Measurements from ENCODE around the gene SLC44A5.
"Not testable (repeated sequence)": the region's sequence is repeated elsewhere in the genome, so short reads cannot be mapped to it uniquely, and the experiment has no call there.

Gene SLC44A5

GRCh38 chr1:75611014-75611413 is at the start of gene SLC44A5:
Gene SLC44A5, minus strand, starts transcription at chr1:75611114. Its CDS starts 69,667 bp downstream, at chr1:75541447.
- no peak for DNase-seq

DNA sequence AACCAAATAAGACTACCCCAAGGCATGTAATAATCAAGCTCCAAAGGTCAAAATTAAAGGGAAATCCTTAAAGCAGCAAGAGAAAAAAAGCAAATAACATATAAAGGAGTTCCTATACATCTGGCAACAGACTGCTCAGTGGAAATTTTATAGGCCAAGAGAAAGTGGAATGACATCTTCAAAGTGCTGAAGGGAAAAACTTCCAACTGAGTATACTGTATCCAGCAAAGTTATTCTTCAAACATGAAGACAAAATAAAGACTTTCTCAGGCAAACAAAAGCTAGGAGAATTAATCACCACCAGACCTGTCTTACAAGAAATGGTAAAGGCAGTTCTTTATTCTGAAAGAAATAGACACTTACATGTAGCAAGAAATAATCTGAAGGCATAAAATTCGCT is 45.0 kb upstream of the SLC44A5 start:
- no peak for DNase-seq

- not testable (repeated sequence) for DNase-seq
Measured at GRCh38 chr1:75647183-75647582, 36.3 kb upstream of the SLC44A5 start.

DNA sequence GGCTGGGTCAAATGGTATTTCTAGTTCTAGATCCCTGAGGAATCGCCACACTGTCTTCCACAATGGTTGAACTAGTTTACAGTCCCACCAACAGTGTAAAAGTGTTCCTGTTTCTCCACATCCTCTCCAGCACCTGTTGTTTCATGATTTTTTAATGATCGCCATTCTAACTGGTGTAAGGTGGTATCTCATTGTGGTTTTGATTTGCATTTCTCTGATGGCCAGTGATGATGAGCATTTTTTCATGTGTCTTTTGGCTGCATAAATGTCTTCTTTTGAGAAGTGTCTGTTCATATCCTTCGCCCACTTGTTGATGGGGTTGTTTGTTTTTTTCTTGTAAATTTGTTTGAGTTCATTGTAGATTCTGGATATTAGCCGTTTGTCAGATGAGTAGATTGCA is 34.2 kb upstream of the SLC44A5 start:
- DNase-seq, result not testable (repeated sequence)

DNA sequence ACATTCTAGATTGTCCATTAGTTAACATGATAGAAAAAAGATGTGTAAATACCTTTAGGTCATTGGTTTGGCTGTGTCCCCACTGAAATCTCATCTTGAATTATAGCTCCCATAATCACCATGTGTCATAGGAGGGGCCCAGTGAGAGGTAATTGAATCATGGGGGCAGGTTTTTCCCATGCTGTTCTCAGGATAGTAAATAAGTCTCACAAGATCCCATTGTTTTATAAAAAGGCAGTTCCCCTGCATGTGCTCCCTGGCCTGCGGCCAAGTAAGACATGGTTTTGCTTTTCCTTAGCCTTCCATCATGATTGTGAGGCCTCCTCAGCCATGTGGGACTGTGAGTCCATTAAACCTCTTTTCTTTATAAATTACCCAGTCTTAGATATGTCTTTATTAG is 32.5 kb upstream of the SLC44A5 start:
- no peak for DNase-seq

DNA sequence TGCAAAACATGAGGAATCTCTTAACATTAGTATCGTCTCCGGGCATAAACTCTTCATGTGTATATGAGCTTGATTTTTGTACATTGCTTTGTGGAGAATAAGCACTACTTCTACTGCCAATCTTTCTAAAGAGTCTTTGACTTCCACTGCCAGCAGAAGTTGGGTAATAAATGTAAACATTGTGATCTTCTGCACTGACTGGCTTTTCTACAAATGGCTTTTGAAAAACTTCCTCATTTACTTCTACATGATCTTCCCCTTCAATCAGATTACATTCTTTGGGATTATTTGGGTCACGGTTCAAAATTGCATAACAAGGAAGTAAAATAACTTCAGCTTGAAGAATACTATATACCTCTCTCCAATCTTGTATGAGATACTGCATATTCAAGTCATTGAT is 30.4 kb upstream of the SLC44A5 start:
- no peak for DNase-seq

DNA sequence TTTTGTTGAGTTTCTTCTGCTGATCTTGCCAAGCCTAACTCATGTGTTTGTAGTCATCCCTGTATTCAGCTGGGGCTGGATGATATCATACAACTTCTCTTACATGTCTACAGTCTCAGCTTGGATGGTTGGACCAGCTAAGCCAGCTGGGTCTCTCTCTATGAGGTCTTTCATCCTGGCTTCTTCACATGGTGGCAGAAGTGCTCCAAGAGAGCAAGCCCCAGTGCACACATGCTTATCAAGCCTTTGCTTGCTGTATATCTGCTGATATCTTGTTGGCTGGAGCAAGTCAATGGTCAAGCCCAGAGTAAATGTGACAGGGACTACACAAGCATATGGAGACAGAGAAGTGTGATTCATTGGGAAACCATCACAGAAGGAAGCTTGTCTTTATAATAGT is 29.2 kb upstream of the SLC44A5 start:
- no peak for DNase-seq

DNA sequence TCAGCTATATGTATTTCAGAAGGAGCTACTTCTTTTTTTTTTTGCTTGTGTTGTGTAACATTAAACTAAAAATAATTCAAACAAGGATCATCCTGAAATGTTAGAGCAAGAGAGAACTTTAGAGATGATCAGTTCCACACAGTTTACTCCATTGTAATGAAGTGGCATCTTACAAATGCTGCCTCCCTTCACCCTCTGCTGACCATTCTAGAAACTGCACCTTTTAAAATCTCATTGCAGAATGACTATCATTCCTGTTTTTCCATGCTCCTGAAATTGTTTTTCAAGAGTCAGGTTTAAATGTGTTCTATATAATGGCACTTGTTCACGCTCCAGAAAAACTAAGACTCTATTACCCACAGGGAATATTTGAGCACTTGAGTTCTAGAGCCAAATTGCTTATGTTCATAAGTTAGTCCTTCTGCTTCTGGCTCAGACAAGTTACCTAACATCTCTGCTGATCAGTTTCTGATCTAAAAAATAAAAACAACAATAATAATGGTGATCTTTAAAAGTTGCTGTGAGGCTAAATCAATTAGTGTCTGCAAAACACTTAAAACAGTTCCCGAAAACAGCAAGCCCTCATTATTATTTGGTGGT is 21.5 kb upstream of the SLC44A5 start:
- DNase-seq, result no peak

DNA sequence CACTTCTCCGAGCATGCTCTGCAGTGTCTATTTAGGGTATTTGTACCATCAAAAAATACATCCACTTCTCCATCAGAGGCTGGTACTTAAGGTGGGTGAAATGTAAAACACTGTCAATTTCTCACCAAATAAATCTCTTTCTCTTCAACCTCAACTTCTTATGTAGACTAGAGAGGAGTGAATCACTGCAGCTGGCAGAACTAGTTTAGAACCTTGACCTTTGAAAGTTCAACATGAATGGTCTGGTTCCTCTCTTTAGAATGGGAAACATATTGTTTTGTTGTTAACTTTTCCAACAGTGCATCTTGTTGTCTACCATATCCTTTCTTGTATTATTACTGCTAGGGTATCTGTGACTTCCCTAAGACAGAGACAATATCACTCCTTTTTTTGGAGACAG is 20.1 kb upstream of the SLC44A5 start:
- DNase-seq, result no peak

GRCh38 chr1:75630004-75630594 is 19.2 kb upstream of the SLC44A5 start:
- no peak for DNase-seq

DNA sequence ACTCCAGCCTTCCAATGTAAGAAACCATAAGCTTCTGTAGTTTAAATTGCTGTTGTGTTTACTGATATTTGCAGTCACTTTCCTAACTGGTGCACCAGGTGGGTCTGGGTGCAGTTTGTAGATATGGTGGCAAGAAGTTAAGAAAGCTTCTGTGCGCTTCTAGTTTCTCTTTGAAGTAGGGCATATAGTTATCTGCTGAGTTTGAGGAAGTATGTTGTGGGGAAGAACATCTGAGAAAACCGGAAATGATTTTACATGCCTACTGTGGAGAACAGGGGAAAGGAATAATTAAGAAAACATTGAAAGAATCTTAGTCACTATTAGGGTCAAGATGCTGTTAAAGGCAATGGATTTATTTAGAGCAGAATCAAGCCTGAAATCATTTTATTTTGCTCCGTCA is 14.9 kb upstream of the SLC44A5 start:
- DNase-seq, result no peak

DNA sequence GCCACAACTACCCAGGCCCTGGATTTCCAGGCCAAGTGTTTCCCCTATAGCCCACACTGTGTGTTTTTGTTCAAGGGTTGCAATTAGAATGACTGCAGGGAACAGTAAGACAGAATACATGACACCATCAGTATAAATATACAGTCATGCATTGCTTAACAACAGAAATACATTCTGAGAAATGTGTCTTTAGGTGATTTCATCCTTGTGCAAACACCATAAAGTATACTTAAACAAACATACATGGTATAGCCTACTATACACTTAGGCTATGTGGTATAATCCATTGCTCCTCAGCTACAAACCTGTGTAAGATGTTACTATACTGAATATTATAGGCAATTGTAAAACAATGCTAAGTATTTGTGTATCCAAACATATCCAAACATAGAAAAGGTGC is 7.5 kb upstream of the SLC44A5 start:
- DNase-seq, result no peak

DNA sequence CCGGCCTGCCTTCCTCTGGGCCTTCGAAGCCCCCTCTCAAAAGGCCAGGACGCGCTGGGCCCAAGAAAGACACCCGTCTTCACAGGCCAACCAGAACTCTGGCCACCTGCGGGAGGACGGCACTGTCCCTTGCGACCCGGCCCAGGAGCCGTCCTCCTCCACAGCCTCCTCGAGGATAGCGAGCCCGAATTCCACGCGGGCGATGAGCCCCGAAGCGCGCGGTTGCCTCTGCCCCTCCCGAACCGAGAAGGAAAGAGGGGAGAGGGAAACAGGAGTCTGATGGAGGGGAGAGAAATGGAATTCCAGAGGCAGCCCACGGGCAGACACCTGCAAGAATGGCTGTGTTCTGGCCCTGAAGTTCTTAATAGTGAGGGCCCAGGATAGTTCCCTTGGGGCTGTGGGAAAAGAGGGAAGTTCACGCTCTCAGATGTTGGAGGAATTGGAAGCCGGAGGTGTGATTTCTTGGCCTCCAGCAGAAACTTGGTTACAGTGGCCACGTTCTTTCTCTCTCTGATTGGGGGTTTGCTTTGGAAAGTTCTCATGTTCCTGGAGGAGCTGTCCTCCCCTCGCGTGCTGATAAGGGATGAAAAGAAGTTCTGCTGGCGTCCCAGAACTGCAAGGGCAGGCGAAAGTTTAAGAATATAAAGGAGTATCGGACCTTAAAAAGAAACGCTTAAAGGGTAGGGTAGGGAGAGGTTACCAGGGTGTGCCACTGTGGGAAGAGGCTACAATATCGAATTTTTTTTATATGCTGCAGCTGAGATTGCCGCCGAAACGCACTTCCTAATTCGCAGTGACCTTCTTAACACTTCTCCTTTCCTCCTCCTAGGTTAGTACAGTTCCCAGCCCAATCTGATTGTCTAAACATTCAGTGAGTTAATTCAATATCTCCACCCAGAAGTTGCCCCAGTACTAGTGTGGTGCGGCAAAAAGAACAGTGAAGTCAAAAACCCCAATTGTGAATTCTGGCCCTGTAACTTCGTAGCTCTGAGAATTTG is 5.8 kb upstream of the SLC44A5 start:
- DNase-seq, result no peak

DNA sequence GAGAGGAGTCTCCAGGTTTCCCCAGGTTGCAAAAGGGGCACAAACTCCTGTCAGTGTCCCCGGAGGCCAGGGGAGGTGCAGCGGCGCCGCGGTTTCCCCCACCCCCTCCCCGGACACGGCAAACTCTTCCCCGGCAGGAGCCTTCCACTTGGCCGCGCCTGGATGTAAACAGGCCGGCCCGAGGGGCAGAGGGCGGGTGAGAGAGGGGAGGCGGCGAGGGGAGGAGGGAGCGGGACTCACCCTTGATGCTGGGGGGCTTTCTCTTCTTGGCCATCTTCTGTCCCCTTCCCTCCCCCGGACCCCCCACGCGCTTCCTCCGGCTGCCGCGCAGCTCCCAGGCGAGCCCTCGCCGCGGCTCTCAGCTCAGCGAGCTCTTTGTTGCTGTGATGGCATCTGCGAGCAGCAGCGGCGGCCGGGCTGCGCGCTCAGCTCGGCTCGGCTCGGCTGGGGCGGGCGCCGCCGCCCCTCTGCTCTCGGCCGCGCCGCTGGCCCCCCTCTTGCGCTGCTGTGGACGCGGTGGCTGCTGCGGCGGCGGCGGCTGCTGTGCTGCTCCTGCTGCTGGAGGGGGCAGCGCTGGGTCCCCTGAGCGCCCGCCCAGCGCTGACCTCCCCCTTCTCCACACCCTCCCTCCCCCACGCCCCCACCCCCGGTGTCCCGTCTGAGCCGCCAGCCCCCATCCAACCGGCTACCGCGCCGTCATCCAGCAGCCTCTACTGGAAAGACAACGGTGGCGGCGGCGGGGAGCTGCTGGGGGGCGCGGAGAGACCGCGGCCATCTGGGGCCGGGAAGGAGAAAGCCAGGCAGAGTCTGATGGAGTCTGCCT is 4.9 kb upstream of the SLC44A5 start:
- DNase-seq, result no peak

- no peak for DNase-seq
Measured at GRCh38 chr1:75614399-75614756, 3.5 kb upstream of the SLC44A5 start.

- DNase-seq, result no peak
Measured at GRCh38 chr1:75613916-75614315, 3.0 kb upstream of the SLC44A5 start.

- no peak for DNase-seq
Measured at GRCh38 chr1:75612976-75613375, 2.1 kb upstream of the SLC44A5 start.

GRCh38 chr1:75602486-75602885 is 8.4 kb downstream of the SLC44A5 start:
- no peak for DNase-seq

DNA sequence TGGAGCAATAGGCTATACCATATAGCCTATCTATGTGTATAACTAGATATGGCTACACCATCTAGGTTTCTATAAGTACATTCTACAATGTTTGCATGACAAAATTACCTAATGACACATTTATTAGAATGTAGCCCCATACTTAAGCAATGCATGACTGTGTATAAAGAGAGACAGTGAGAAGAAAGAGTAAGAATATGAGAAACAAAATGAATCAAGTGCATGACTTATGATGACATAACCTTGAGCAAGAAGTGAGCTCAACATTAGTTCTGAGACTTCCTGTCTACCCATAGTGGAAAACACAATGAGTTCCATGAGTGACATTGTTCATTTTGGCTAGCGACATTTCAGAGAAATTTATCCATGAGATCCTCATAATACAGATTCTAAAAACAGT is 10.1 kb downstream of the SLC44A5 start:
- DNase-seq, result no peak

DNA sequence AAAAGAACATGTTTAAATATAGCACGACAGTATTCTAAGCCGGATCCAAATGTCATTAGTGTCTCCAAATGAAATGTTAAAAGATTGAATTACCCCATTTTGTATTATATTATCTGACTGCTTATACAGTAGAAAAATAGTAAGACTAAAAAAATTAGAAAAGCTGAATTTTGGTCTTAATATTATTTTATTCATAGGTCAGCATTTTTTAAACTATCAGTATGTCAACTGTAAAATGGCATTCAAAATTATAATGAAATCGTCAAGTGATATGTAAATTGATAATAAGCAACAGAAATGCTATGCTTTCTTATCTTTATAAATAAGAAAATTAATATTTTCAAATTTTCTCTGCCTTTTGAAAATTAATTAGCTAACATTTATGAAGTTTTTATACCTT is 16.6 kb downstream of the SLC44A5 start:
- no peak for DNase-seq

- DNase-seq, result not testable (repeated sequence)
Measured at GRCh38 chr1:75593457-75593856, 17.5 kb downstream of the SLC44A5 start.

GRCh38 chr1:75589637-75590036 is 21.3 kb downstream of the SLC44A5 start:
- no peak for DNase-seq
